HEK293T (cell line): ENCODE data around the gene DRAM1.

Experiments
- ARNT ChIP-seq: fragments of 450-650 bp; IDR thresholded peaks from 2 replicates; pipeline ENCODE4 v1.6.1; 2017; ENCODE audit warnings: mild to moderate bottlenecking
- BHLHE40 ChIP-seq: fragments of 450-650 bp; IDR thresholded peaks from 2 replicates; pipeline ENCODE4 v1.6.1; 2016; ENCODE audit warnings: mild to moderate bottlenecking, moderate library complexity, borderline replicate concordance
- ELF4 ChIP-seq: fragments of 450-650 bp; IDR thresholded peaks from 2 replicates; pipeline ENCODE4 v1.6.1; 2017; ENCODE audit warnings: antibody characterized with exemption
- FOXA1 ChIP-seq: fragments of 450-650 bp; IDR thresholded peaks from 2 replicates; pipeline ENCODE4 v1.6.1; 2016; ENCODE audit warnings: mild to moderate bottlenecking
- FOXK2 ChIP-seq: fragments of 450-650 bp; IDR thresholded peaks from 2 replicates; pipeline ENCODE4 v1.6.1; 2016; ENCODE audit warnings: mild to moderate bottlenecking
- FOXM1 ChIP-seq: fragments of 450-650 bp; IDR thresholded peaks from 2 replicates; pipeline ENCODE4 v1.6.1; 2017; ENCODE audit warnings: mild to moderate bottlenecking, borderline replicate concordance
- HDGF ChIP-seq: fragments of 450-650 bp; IDR thresholded peaks from 2 replicates; pipeline ENCODE4 v1.6.1; 2017; ENCODE audit warnings: antibody characterized with exemption, borderline replicate concordance
- L3MBTL2 ChIP-seq: fragments of 450-650 bp; conservative IDR thresholded peaks from 2 replicates; pipeline ENCODE4 v1.6.1; 2016; ENCODE audit warnings: mild to moderate bottlenecking
- LEF1 ChIP-seq: fragments of 450-650 bp; IDR thresholded peaks from 2 replicates; pipeline ENCODE4 v1.6.1; 2017; ENCODE audit warnings: mild to moderate bottlenecking, borderline replicate concordance
- NFRKB ChIP-seq: fragments of 450-650 bp; IDR thresholded peaks from 2 replicates; pipeline ENCODE4 v1.6.1; 2016; ENCODE audit warnings: mild to moderate bottlenecking, moderate library complexity
- SP1 ChIP-seq: fragments of 450-650 bp; IDR thresholded peaks from 2 replicates; pipeline ENCODE4 v1.6.1; 2017
- SUZ12 ChIP-seq: fragments of 450-650 bp; IDR thresholded peaks from 2 replicates; pipeline ENCODE4 v1.6.1; 2016; ENCODE audit warnings: mild to moderate bottlenecking
- TARDBP ChIP-seq: fragments of 450-650 bp; IDR thresholded peaks from 2 replicates; pipeline ENCODE4 v1.6.1; 2016
- ZNF384 ChIP-seq: fragments of 450-650 bp; IDR thresholded peaks from 2 replicates; pipeline ENCODE4 v1.6.1; 2016

DNA sequence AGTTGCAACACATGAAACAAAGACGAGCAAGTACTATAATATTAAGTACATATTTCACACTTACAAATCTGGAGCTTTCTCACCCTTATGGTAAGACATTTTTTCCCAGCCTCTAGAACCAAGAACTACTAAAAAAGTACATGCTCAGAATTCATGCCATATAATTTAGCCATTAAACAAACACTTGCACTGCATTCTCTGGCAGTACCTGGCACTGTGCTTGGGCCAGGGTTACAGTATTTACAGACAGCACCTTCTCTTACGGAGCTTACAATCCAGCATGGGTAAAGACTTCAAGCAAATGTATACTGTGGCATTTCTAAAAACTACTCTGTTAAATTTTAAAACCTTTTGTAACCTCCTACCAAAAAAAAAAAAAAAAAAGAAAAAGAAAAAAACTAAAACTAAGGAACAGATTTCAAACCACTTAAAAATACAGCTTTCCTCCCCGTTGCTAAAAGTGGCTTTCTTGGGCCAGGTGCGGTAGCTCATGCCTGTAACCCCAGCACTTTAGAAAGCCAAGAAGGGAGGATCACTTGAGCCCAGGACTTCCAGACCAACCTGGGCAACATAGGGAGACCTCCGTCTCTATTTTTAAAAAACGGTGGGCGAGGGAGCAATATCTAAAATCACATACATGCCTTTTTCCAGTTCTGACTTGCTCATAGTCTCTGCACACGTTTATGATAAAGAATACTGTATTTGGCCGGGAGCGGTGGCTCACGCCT, 47.6 kb upstream of the DRAM1 start:
- no peak for TF ChIP-seq LEF1
- no peak for TF ChIP-seq HDGF
- no peak for TF ChIP-seq ARNT
- no peak for TF ChIP-seq BHLHE40
- no peak for TF ChIP-seq L3MBTL2
- TF ChIP-seq FOXM1 = no peak
- TF ChIP-seq TARDBP = no peak
- TF ChIP-seq SP1 = no peak
- TF ChIP-seq ZNF384 = no peak
- no peak for TF ChIP-seq FOXK2
- no peak for TF ChIP-seq SUZ12
- TF ChIP-seq ELF4 = no peak
- no peak for TF ChIP-seq NFRKB
- no peak for TF ChIP-seq FOXA1
